CD4-positive, alpha-beta memory T cell (primary cell): ENCODE measurements around the gene SERPINF2. TPM values are rescaled to one million over a fixed set of nuclear protein-coding genes. Genes with fewer than 3 reads are reported as not detected.

ENCODE experiments used
- CTCF ChIA-PET: fragments of 350-600 bp; sonication (Branson Sonifier 250); formaldehyde crosslinking; loops from one replicate; lab custom pipeline; 2021; ENCODE audit warnings: inconsistent platforms; ENCODE audit not compliant: partially characterized antibody; lab: Charles Lee
- POLR2A ChIA-PET: fragments of 350-600 bp; sonication (Branson Sonifier 250); formaldehyde crosslinking; loops from one replicate; lab custom pipeline; 2021; ENCODE audit not compliant: partially characterized antibody; lab: Charles Lee
- DNase-seq, 5 donors: peaks; one replicate each; pipeline versions ENCODE4 v3.0.0 to v3.0.0-alpha.2; 2020 to 2022; ENCODE audit warnings: mixed read lengths in 1 of 5
- H3K27ac ChIP-seq: one replicate; pipeline ENCODE4 v1.7.0; 2013; ENCODE audit warnings: low read depth, low read length
- H3K27me3 ChIP-seq: 2 replicates; pipeline ENCODE4 v1.7.0; 2013; ENCODE audit warnings: mild to moderate bottlenecking, low read length, moderate library complexity; ENCODE audit not compliant: insufficient read depth
- H3K36me3 ChIP-seq: 2 replicates; pipeline ENCODE4 v1.7.0; 2013; ENCODE audit warnings: mild to moderate bottlenecking, low read length, moderate library complexity; ENCODE audit not compliant: insufficient read depth
- H3K4me1 ChIP-seq: 2 replicates; pipeline ENCODE4 v1.7.0; 2013; ENCODE audit warnings: mild to moderate bottlenecking, low read length, moderate library complexity; ENCODE audit not compliant: insufficient read depth
- H3K4me3 ChIP-seq, 2 donors: one replicate each; pipeline ENCODE4 v1.7.0; 2013; ENCODE audit warnings: low read length in 2 of 2, mild to moderate bottlenecking in 1 of 2
- H3K9me3 ChIP-seq, 2 donors: one replicate each; pipeline ENCODE4 v1.7.0; 2013; ENCODE audit warnings: low read length in 2 of 2, control low read depth in 1 of 2; ENCODE audit not compliant: control insufficient read depth in 1 of 2
- H3K27ac Mint-ChIP-seq, 7 donors: one replicate each; pipeline ENCODE4 v1.8.0; 2020 to 2021; ENCODE audit warnings: mixed read lengths in 7 of 7, mild to moderate bottlenecking in 6 of 7, inconsistent platforms in 3 of 7, moderate library complexity in 3 of 7
- H3K27me3 Mint-ChIP-seq, 2 donors: one replicate each; pipeline ENCODE4 v1.8.0; 2020 to 2021; ENCODE audit warnings: mixed read lengths in 2 of 2
- H3K36me3 Mint-ChIP-seq, 2 donors: one replicate each; pipeline ENCODE4 v1.8.0; 2020 to 2021; ENCODE audit warnings: mixed read lengths in 2 of 2, inconsistent platforms in 1 of 2, mild to moderate bottlenecking in 1 of 2
- H3K4me1 Mint-ChIP-seq, 4 donors: one replicate each; pipeline ENCODE4 v1.8.0; 2020 to 2021; ENCODE audit warnings: mixed read lengths in 4 of 4, mild to moderate bottlenecking in 1 of 4
- H3K4me3 Mint-ChIP-seq, 8 donors: one replicate each; pipeline ENCODE4 v1.8.0; 2020 to 2021; ENCODE audit warnings: mixed read lengths in 8 of 8, mild to moderate bottlenecking in 7 of 8, moderate library complexity in 6 of 8, inconsistent platforms in 3 of 8
- H3K9me3 Mint-ChIP-seq, 8 donors: one replicate each; pipeline ENCODE4 v1.8.0; 2020 to 2021; ENCODE audit warnings: mixed read lengths in 8 of 8, mild to moderate bottlenecking in 5 of 8, inconsistent platforms in 3 of 8, moderate library complexity in 1 of 8
- intact Hi-C: fragments of 100-400 bp; cut with micrococcal nuclease; formaldehyde crosslinking; loops from one replicate; pipeline ENCODE4 v1.15.1; 2023
- polyA plus RNA-seq, 2 donors: library from polyadenylated mRNA; unstranded; fragments of 300-500 nt; fragmentation: Illumina TruSeq; gene quantifications; one replicate each; pipeline ENCODE4 v1.2.3, GENCODE V29; 2021
- total RNA-seq, 2 experiments: library from RNA; stranded (reverse); gene quantifications; one replicate each; pipeline ENCODE4 v1.2.3, GENCODE V29; 2021

Gene SERPINF2
- total and polyA plus RNA-seq, 4 experiments from 2014 or later = 0.14 to 1.3 (median 0.19) TPM; not detected in 1

- Mint-ChIP-seq H3K9me3 (no peaks in the 10 kb centered on the region), H3K4me3 (no peak overlapping the region), H3K4me1 (peaks cover 0 to 4% (median 0%) of the 10 kb centered on the region in 4 donors), H3K27ac (peak overlapping the region in 2 of 7 donors; percentile 48 to 65), H3K27me3 (peaks cover 0 to 2% of the 10 kb centered on the region in 2 donors), H3K36me3 (no peaks in the 10 kb centered on the region)
- Histone ChIP-seq H3K27me3 (no peaks in the 10 kb centered on the region), H3K36me3 (no peaks in the 10 kb centered on the region), H3K27ac (no peak overlapping the region), H3K4me1 (no peaks in the 10 kb centered on the region), H3K4me3 (no peak overlapping the region), H3K9me3 (no peaks in the 10 kb centered on the region)
- no peak for DNase-seq
- ChIA-PET POLR2A (interaction anchor here (3.1 kb wide), 1 partner anchor 10 kb away, joined by 17 read pairs; the partner anchor contains the start of gene SERPINF1), CTCF (interaction anchor here (1.0 to 1.1 kb wide), 2 partner anchors 21 to 31 kb away, joined by 3 to 4 read pairs; no protein-coding TSS in a partner anchor)
- intact Hi-C loops = no loop called here
Measured at GRCh38 chr17:1752425-1753262, 10.0 kb downstream of the SERPINF2 start.

- H3K36me3 ChIP-seq = no peaks in the 10 kb centered on the region
Measured at GRCh38 chr17:1753767-1754429, 11.2 kb downstream of the SERPINF2 start.

GRCh38 chr17:1754430-1755112 lies 11.9 kb downstream of the SERPINF2 start:
- DNase-seq = no peak
- H3K9me3 ChIP-seq = no peaks in the 10 kb centered on the region
- Mint-ChIP-seq H3K27me3 (peaks cover 0 to 2% of the 10 kb centered on the region in 2 donors), H3K27ac (peak overlapping the region in 1 of 7 donors; percentile 24), H3K9me3 (no peaks in the 10 kb centered on the region), H3K4me1 (peaks cover 0 to 11% (median 1%) of the 10 kb centered on the region in 4 donors), H3K4me3 (no peak overlapping the region), H3K36me3 (no peaks in the 10 kb centered on the region)
- ChIA-PET CTCF (no interaction called here), POLR2A (interaction anchor here (0.6 to 3.1 kb wide), 3 partner anchors 8 to 15 kb away, joined by 3 to 17 read pairs (median 3); partner anchors contain the start of gene SERPINF1)
- intact Hi-C loops = no loop called here
- no peaks in the 10 kb centered on the region for H3K36me3 ChIP-seq
- no peaks in the 10 kb centered on the region for H3K4me1 ChIP-seq
- no peaks in the 10 kb centered on the region for H3K27me3 ChIP-seq
- no peak overlapping the region for H3K27ac ChIP-seq
- H3K4me3 ChIP-seq = no peak overlapping the region

More at GRCh38 chr17:1753767-1754429, 11.2 kb downstream of the SERPINF2 start:
- intact Hi-C loops = no loop called here
- Histone ChIP-seq H3K9me3 (no peaks in the 10 kb centered on the region), H3K4me3 (no peak overlapping the region), H3K4me1 (no peaks in the 10 kb centered on the region), H3K27me3 (no peaks in the 10 kb centered on the region), H3K27ac (no peak overlapping the region)
- POLR2A ChIA-PET = interaction anchor here (0.5 to 3.1 kb wide), 2 partner anchors 9 to 40 kb away, joined by 3 to 17 read pairs; partner anchors contain the start of gene SERPINF1
- H3K27me3 Mint-ChIP-seq = peaks cover 0 to 2% of the 10 kb centered on the region in 2 donors
- CTCF ChIA-PET = no interaction called here
- H3K9me3 Mint-ChIP-seq = no peaks in the 10 kb centered on the region
- no peak overlapping the region for H3K4me3 Mint-ChIP-seq
- peaks cover 0 to 10% (median 1%) of the 10 kb centered on the region in 4 donors for H3K4me1 Mint-ChIP-seq
- no peak overlapping the region for H3K27ac Mint-ChIP-seq
- no peak for DNase-seq
- H3K36me3 Mint-ChIP-seq = no peaks in the 10 kb centered on the region

- no peak overlapping the region for H3K27ac ChIP-seq
- Mint-ChIP-seq H3K36me3 (no peaks in the 10 kb centered on the region), H3K4me1 (peaks cover 0 to 11% (median 1%) of the 10 kb centered on the region in 4 donors), H3K27ac (peak overlapping the region in 1 of 7 donors; percentile 24), H3K9me3 (no peaks in the 10 kb centered on the region), H3K27me3 (peaks cover 0 to 2% of the 10 kb centered on the region in 2 donors), H3K4me3 (no peak overlapping the region)
- no peaks in the 10 kb centered on the region for H3K9me3 ChIP-seq
- no peaks in the 10 kb centered on the region for H3K27me3 ChIP-seq
- H3K36me3 ChIP-seq = no peaks in the 10 kb centered on the region
- intact Hi-C loops = no loop called here
- CTCF ChIA-PET = interaction anchor here (0.9 kb wide), 1 partner anchor 18 kb away, joined by 3 read pairs; no protein-coding TSS in a partner anchor
- DNase-seq = no peak
- H3K4me3 ChIP-seq = no peak overlapping the region
- no peaks in the 10 kb centered on the region for H3K4me1 ChIP-seq
- POLR2A ChIA-PET = interaction anchor here (0.6 to 1.1 kb wide), 3 partner anchors 9 to 74 kb away, joined by 3 read pairs; partner anchors contain the start of gene SMYD4
Measured at GRCh38 chr17:1755252-1755826, 12.7 kb downstream of the SERPINF2 start.

GRCh38 chr17:1755827-1756262 lies 13.2 kb downstream of the SERPINF2 start:
- no peaks in the 10 kb centered on the region for H3K9me3 ChIP-seq
- H3K4me1 ChIP-seq = no peaks in the 10 kb centered on the region
- DNase-seq = no peak
- CTCF ChIA-PET = interaction anchor here (0.9 to 2.4 kb wide), 2 partner anchors 18 to 35 kb away, joined by 3 to 8 read pairs; no protein-coding TSS in a partner anchor
- no peaks in the 10 kb centered on the region for H3K27me3 ChIP-seq
- H3K4me3 Mint-ChIP-seq = no peak overlapping the region
- H3K4me1 Mint-ChIP-seq = peaks cover 0 to 11% (median 1%) of the 10 kb centered on the region in 4 donors
- H3K27ac Mint-ChIP-seq = peak overlapping the region in 3 of 7 donors; percentile 13 to 81 (median 70)
- no peaks in the 10 kb centered on the region for H3K36me3 ChIP-seq
- no peak overlapping the region for H3K27ac ChIP-seq
- POLR2A ChIA-PET = interaction anchor here (0.6 kb wide), 1 partner anchor 74 kb away, joined by 3 read pairs; the partner anchor contains the start of gene SMYD4
- intact Hi-C loops = no loop called here
- H3K27me3 Mint-ChIP-seq = peaks cover 0 to 2% of the 10 kb centered on the region in 2 donors
- H3K36me3 Mint-ChIP-seq = no peaks in the 10 kb centered on the region
- H3K9me3 Mint-ChIP-seq = no peaks in the 10 kb centered on the region
- no peak overlapping the region for H3K4me3 ChIP-seq

- H3K36me3 Mint-ChIP-seq = no peaks in the 10 kb centered on the region
- CTCF ChIA-PET = no interaction called here
- Histone ChIP-seq H3K27me3 (no peaks in the 10 kb centered on the region), H3K4me3 (no peak overlapping the region), H3K27ac (no peak overlapping the region), H3K4me1 (peaks cover 24% of the 10 kb centered on the region), H3K36me3 (no peaks in the 10 kb centered on the region), H3K9me3 (no peaks in the 10 kb centered on the region)
- H3K27me3 Mint-ChIP-seq = peaks cover 0 to 2% of the 10 kb centered on the region in 2 donors
- no peaks in the 10 kb centered on the region for H3K9me3 Mint-ChIP-seq
- DNase-seq = no peak
- POLR2A ChIA-PET = no interaction called here
- H3K4me3 Mint-ChIP-seq = no peak overlapping the region
- intact Hi-C loops = no loop called here
- H3K4me1 Mint-ChIP-seq = peaks cover 9 to 41% (median 11%) of the 10 kb centered on the region in 4 donors
- H3K27ac Mint-ChIP-seq = peak overlapping the region in 5 of 7 donors; percentile 29 to 83 (median 45)
Measured at GRCh38 chr17:1758807-1759206, 16.1 kb downstream of the SERPINF2 start.
